T-helper 17 cell (primary cell): ENCODE measurements around the gene NAA25. TPM values are rescaled to one million over a fixed set of nuclear protein-coding genes. Genes with fewer than 3 reads are reported as not detected.

ENCODE experiments used
- ATAC-seq: fragments of 150-1000 bp; cut with Tn5 transposase; 2 replicates; pipeline ENCODE4 v1.10.0; 2021; ENCODE audit warnings: mild to moderate bottlenecking, moderate library complexity
- DNase-seq, 3 donors: peaks; one replicate each; pipeline versions ENCODE4 v3.0.0 to v3.0.0-alpha.2; 2020 to 2021
- H3K9me3 ChIP-seq: one replicate; pipeline ENCODE4 v1.7.0; 2013; ENCODE audit warnings: low read length, mild to moderate bottlenecking; ENCODE audit not compliant: control insufficient read depth, poor library complexity, severe bottlenecking
- H3K27ac Mint-ChIP-seq: one replicate; pipeline ENCODE4 v1.8.0; 2022; ENCODE audit warnings: mild to moderate bottlenecking, moderate library complexity, mixed read lengths
- H3K27me3 Mint-ChIP-seq: one replicate; pipeline ENCODE4 v1.8.0; 2022; ENCODE audit warnings: mixed read lengths
- H3K36me3 Mint-ChIP-seq: one replicate; pipeline ENCODE4 v1.8.0; 2022; ENCODE audit warnings: low read depth, mixed read lengths
- H3K4me1 Mint-ChIP-seq: one replicate; pipeline ENCODE4 v1.8.0; 2022; ENCODE audit warnings: mild to moderate bottlenecking, mixed read lengths
- H3K4me3 Mint-ChIP-seq: one replicate; pipeline ENCODE4 v1.8.0; 2022; ENCODE audit warnings: mild to moderate bottlenecking, moderate library complexity, mixed read lengths
- total RNA-seq, 4 donors: library from RNA in 2 of 4; stranded (reverse) in 2 of 4; gene quantifications; one replicate each; pipeline ENCODE4 v1.2.3 and lab custom pipeline; 2022 to 2026

The NAA25 gene
- total RNA-seq, 2 donors from 2014 or later: 29.9 to 34.7 TPM

DNA sequence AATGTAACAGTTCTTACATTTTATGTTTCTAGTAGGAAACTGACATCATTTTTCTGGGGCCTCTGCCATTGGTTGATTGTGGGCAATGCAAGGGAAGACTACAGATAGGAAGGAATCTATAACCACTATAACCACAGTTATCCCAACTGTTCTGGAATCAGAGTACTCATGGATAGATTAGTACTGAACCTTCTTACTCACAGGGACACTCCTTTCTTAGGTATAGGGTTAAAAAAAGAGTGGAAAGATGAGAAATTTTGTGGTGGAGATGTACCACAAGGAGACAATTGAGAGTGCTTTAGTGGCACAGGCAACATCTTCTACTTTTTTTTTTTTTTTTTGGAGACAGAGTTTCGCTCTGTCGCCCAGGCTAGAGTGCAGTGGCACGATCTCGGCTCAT lies 116.6 kb downstream of the NAA25 start:
- Mint-ChIP-seq H3K4me3 (peak overlapping the region; percentile 7), H3K27ac (peak overlapping the region; percentile 94), H3K27me3 (no peaks in the 10 kb centered on the region), H3K4me1 (peaks cover 43% of the 10 kb centered on the region), H3K36me3 (peaks cover 5% of the 10 kb centered on the region)
- no peaks in the 10 kb centered on the region for H3K9me3 ChIP-seq
- ATAC-seq: no peak
- DNase-seq: no peak

DNA sequence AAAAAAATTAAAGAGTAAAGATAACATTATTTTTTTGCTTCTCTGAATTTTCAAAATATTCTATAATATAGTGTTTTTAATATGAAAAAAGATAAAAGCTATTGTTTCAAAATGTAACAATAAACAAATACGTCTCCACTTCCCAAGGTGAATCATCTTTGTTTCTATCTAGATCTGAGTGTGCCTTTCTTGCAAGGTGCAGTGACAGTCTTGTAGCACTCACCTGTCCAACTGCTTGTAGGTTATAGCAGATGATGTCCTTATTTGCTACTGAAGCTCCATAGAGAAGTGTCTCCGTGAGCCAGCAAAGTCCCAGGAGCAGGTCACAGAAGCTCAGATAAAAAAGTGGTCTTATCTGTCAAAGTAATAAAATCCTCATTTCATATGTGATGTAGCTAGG lies 117.0 kb downstream of the NAA25 start:
- Mint-ChIP-seq H3K27ac (peak overlapping the region; percentile 94), H3K4me3 (peak overlapping the region; percentile 7), H3K27me3 (no peaks in the 10 kb centered on the region), H3K36me3 (peaks cover 5% of the 10 kb centered on the region), H3K4me1 (peaks cover 41% of the 10 kb centered on the region)
- no peaks in the 10 kb centered on the region for H3K9me3 ChIP-seq
- no peak for ATAC-seq
- no peak for DNase-seq

DNA sequence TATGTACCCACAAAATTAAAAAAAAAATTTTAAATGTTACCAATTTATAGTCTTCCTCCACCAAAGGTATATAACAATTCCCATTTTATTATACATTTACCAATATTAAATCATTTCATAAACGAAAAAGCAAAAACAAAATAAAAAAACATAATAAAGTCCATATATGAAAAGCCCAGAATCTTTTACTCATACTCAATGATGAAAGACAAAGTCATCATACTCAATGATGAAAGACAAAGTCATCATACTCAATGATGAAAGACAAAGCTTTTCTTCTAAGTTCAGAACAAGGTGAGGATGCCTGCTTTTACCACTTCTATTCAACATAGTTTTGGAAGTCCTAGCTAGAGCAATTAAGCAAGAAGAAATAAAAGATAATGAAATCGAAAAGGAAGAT lies 123.8 kb downstream of the NAA25 start:
- Mint-ChIP-seq H3K36me3 (peaks cover 8% of the 10 kb centered on the region), H3K4me1 (peaks cover 15% of the 10 kb centered on the region), H3K4me3 (no peak overlapping the region), H3K27me3 (no peaks in the 10 kb centered on the region), H3K27ac (no peak overlapping the region)
- DNase-seq (no peak), ATAC-seq (no peak)
- no peaks in the 10 kb centered on the region for H3K9me3 ChIP-seq

DNA sequence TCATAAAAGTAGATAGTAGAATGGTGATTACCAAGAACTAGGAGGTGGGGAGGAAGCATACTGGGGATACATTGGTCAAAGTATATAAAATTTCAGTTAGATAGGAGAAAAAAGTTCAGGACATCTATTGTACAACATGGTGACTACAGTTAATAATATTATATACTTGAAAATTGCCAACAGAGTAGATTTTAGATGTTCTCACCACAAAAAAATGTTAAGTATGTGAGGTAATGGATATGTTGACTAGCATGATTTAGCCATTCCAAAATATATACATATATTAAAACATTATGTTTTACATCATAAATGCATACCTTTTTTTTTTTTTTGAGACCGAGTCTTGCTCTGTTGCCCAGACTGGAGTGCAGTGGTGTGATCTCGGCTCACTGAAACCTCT lies 126.6 kb downstream of the NAA25 start:
- peaks cover 20% of the 10 kb centered on the region for H3K4me1 Mint-ChIP-seq
- H3K27me3 Mint-ChIP-seq: no peaks in the 10 kb centered on the region
- H3K27ac Mint-ChIP-seq: no peak overlapping the region
- ATAC-seq: no peak
- no peak for DNase-seq
- no peaks in the 10 kb centered on the region for H3K9me3 ChIP-seq
- H3K36me3 Mint-ChIP-seq: peaks cover 3% of the 10 kb centered on the region
- no peak overlapping the region for H3K4me3 Mint-ChIP-seq

DNA sequence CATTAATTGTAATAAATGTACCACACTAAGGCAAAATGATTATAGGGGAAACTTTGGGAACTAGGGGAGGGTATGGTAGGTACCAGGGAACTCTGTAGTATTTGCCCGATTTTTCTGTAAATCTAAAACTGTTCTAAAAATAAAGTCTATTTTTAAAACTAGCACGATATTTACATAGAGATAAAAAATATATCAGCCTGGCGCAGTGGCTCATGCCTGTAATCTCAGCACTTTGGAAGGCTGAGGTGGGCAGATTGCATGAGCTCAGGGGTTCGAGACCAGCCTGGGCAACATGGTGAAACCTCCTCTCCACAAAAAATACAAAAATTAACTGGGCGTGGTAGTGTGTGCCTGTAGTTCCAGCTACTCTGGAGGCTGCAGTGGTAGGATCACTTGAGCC lies 128.0 kb downstream of the NAA25 start:
- ATAC-seq: no peak
- peak overlapping the region; percentile 27 for H3K27ac Mint-ChIP-seq
- H3K27me3 Mint-ChIP-seq: no peaks in the 10 kb centered on the region
- peaks cover 7% of the 10 kb centered on the region for H3K36me3 Mint-ChIP-seq
- no peak for DNase-seq
- peaks cover 27% of the 10 kb centered on the region for H3K4me1 Mint-ChIP-seq
- H3K4me3 Mint-ChIP-seq: no peak overlapping the region
- no peaks in the 10 kb centered on the region for H3K9me3 ChIP-seq

DNA sequence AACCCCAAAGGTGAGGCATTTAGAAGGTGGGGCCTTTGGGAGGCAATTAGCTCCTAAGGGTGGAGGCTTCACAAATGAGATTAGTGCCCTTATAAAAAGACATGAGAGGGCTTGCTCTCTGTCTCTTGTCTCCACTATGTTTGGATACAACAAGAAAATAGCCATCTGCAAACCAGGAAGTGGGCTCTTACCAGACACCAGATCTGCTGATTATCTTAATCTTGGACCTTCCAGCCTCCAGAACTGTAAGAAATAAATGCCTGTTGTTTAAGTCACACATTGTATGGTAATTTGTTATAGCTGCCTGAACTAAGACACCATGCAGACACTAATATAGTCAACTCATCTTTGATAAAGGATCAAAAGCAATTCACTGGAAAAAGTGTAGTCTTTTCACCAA lies 130.0 kb downstream of the NAA25 start:
- Mint-ChIP-seq H3K36me3 (peaks cover 4% of the 10 kb centered on the region), H3K4me3 (no peak overlapping the region), H3K27me3 (no peaks in the 10 kb centered on the region), H3K4me1 (peaks cover 25% of the 10 kb centered on the region), H3K27ac (no peak overlapping the region)
- no peak for DNase-seq
- no peaks in the 10 kb centered on the region for H3K9me3 ChIP-seq
- ATAC-seq: no peak

DNA sequence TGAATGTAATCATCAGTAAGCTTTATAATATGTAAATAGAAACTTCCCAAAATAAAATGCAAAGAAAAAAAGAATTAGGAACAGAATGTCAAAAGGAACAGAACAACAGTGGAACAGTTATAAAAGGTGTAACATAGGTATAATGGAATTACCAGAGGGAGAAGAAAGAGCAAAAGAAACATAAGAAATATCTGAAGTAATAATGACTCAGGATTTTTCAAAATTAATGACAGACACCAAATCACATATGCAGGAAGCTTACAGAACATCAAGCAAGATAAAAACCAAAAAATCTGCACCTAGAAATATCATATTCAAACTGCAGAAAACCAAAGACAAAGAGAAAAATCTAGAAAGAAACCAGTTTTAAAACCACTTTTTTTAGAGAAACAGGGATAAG lies 131.7 kb downstream of the NAA25 start:
- H3K4me1 Mint-ChIP-seq: peaks cover 25% of the 10 kb centered on the region
- H3K27me3 Mint-ChIP-seq: no peaks in the 10 kb centered on the region
- H3K27ac Mint-ChIP-seq: peak overlapping the region; percentile 78
- no peaks in the 10 kb centered on the region for H3K9me3 ChIP-seq
- ATAC-seq: no peak
- DNase-seq: no peak
- H3K36me3 Mint-ChIP-seq: peaks cover 4% of the 10 kb centered on the region
- no peak overlapping the region for H3K4me3 Mint-ChIP-seq

Other genes with a start within 250 kb of the NAA25 start
- 10 to 100 TPM; 22.4 to 28.4 TPM for gene TMEM116, start 95.6 kb downstream of the NAA25 start, total RNA-seq
- gene ERP29, start 95.4 kb downstream of the NAA25 start, total RNA-seq: 100 to 1,000 TPM; 104 to 124 TPM
- gene TRAFD1, start 16.8 kb upstream of the NAA25 start, total RNA-seq: 10 to 100 TPM; 24.3 to 26.2 TPM